NCI-H2227 (cell line): ENCODE measurements around the gene COA6.

Source experiments
- DNase-seq: peaks from one replicate; lab custom pipeline; 2025; ENCODE audit not compliant: unreplicated experiment; lab: John Stamatoyannopoulos, UW

Gene COA6

DNA sequence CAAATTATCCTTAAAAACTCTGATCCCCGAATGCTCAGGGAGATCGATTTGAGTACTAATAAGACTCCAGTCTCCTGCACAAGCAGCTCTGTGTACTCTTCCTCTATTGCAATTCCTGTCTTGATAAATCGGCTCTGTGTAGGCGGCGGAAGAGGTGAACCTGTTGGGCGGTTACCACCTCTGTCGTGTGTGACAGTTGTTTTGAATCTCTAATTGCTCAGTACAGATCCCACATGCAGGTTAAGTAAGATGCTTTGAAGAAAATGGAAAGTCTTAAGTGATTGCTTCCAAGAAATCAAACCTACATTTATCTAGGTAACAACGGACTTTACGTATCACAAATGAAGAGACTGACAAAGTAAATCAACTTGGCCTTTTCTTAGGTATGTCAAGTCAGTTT lies 35.5 kb downstream of the COA6 start:
- DNase-seq = no peak

DNA sequence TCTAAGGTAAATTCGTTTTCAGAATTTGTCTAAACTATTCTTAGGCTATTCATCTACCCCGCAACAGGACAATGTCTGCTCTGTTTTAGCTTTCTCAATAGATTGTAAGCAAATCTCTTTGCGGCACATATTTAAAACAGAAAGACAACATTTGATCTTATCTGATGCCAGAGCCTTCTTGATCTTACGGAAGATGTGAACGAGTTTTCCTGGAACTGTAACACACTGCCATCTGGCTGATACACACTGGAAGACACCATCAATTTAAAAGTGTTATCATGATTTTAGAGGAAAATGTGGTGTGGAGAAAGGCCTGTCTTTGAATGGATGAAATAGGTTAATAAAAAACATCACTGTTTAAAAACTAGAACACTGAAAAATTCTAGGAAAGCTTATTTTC lies 36.1 kb downstream of the COA6 start:
- no peak for DNase-seq

- no peak for DNase-seq
Measured at GRCh38 chr1:234412830-234413229, 39.6 kb downstream of the COA6 start.

DNA sequence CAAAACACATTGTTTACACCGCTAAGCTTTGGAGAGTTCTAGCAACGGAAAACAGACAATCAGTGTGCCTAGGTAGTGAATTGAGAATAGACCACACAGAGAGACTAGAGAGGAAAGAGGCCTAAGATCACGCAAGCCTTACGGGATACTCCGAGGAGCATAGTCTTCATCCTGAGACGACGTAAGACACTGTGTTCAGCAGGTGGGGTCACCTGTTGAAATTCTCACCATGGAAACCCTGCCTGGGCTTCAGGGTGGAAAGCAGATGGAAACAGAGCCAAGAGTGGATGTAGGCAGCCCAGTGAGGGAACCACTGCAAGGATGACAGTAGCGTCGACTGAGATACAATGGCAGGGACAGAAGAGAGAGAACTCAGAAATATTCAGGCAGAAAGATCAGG lies 40.2 kb downstream of the COA6 start:
- no peak for DNase-seq

DNA sequence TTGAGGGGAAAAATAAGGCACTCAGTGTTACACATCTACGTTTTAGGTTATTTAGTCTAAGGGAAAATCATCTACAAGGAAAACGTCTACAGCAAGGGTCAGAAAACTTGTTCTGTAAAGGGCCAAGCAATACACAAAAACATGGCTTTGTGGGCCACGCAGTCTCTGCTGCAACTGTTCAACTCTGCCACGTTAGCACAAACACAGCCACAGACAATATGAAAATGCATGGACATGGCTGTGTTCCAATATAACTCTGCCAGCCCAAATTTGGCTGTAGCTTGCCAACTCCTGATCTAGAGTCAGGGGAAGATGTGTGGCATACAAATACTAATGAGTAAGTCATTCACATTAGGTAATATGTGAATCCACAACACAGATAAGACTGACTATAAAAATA lies 40.7 kb downstream of the COA6 start:
- no peak for DNase-seq

GRCh38 chr1:234427950-234428646 lies 54.8 kb downstream of the COA6 start:
- DNase-seq = no peak

DNA sequence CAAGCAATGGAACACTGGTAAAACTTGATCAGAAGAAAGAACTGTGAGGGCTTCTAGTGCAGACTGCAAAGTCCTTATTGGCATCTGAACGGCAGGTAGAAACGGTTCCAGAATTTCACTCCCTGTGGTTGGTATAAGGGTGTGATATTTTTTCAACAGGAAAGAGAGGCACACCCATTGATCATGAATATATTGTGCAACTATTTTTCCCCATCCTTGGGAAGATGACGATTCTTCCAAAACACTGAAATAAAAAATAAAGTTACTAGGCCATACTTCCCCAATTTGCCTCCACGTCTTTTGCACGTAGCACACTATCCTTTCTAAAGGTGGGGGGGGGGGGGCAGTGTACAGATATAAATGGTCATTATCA lies 56.2 kb downstream of the COA6 start:
- no peak for DNase-seq

- DNase-seq = no peak
Measured at GRCh38 chr1:234430691-234431090, 57.4 kb downstream of the COA6 start.

DNA sequence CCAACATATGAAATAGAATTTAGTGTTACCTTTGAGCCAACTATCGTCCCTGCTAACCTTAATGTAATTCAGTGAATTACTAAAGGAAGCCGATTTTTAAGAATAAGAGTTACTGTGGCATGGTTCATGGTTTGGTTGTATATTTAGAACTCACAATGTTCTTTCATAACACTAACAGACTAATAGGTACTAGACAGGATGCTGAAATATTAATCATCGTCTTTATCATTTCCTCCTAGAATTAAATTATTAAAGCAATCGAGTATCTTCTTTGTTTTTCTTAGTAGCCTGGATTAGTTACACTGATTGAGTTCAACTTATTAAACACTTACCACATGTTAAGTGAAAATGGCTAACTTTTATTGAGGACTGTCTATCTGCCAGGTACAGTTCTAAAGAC lies 58.0 kb downstream of the COA6 start:
- no peak for DNase-seq

DNA sequence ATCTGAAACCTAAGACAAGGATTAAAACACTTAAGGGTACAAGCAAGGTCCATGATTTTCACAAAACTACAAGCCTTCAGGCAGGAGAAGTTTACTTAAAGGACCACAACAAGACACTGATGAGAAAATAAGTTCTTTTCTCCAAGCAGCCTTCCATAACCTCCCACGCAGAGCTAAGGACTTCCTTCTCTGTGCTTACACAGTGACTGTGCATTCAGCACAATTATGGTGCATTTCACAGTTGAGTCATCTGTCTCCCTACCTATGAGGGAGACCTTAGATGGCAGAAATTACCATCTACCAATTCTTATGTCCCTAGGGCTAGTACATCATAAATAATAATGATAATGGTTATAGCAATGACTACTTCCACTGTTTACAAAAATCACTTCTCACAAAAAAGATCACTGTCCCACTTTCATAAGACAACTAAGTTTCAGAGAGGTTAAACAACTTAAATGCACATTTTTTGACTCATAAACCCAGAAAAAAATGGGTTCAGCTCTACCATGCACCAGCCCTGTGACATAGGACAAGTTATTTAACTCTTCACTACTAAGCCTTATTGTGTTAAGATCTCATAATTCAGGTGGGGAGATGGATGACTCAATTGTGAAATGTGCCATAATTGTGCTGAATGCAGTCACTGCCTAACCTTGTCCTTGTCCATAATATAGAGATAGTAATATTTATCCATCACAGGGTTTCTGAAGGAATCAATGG lies 60.5 kb downstream of the COA6 start:
- no peak for DNase-seq
